ENCODE results near the gene SYT14.

GRCh38 chr1:210124736-210125135, 186.7 kb downstream of the SYT14 start:
- TF ChIP-seq CTCF (IDR thresholded peaks at IDR 0.05) = no peak
- no peak for TF ChIP-seq ZFX (IDR thresholded peaks at IDR 0.05; ENCODE audit: borderline replicate concordance)
